Memory B cell (primary cell): ENCODE results near the gene TGFBR1.

ENCODE experiments used
- ATAC-seq: fragments of 150-1000 bp; cut with Tn5 transposase; 2 replicates; pipeline ENCODE4 v1.10.0; 2021; ENCODE audit warnings: low read depth, mild to moderate bottlenecking, moderate library complexity
- DNase-seq, 2 donors: peaks; one replicate each; pipeline ENCODE4 v3.0.0; 2022; ENCODE audit warnings: low spot score in 2 of 2
- H3K27ac Mint-ChIP-seq: one replicate; pipeline ENCODE4 v1.8.0; 2022; ENCODE audit warnings: mild to moderate bottlenecking, moderate library complexity, mixed read lengths
- H3K27me3 Mint-ChIP-seq: one replicate; pipeline ENCODE4 v1.8.0; 2022; ENCODE audit warnings: mixed read lengths
- H3K36me3 Mint-ChIP-seq: one replicate; pipeline ENCODE4 v1.8.0; 2022; ENCODE audit warnings: mild to moderate bottlenecking, mixed read lengths
- H3K4me1 Mint-ChIP-seq: one replicate; pipeline ENCODE4 v1.8.0; 2022; ENCODE audit warnings: mixed read lengths
- H3K4me3 Mint-ChIP-seq: one replicate; pipeline ENCODE4 v1.8.0; 2022; ENCODE audit warnings: mild to moderate bottlenecking, moderate library complexity, mixed read lengths
- H3K9me3 Mint-ChIP-seq: one replicate; pipeline ENCODE4 v1.8.0; 2022; ENCODE audit warnings: mixed read lengths

TGFBR1 gene

DNA sequence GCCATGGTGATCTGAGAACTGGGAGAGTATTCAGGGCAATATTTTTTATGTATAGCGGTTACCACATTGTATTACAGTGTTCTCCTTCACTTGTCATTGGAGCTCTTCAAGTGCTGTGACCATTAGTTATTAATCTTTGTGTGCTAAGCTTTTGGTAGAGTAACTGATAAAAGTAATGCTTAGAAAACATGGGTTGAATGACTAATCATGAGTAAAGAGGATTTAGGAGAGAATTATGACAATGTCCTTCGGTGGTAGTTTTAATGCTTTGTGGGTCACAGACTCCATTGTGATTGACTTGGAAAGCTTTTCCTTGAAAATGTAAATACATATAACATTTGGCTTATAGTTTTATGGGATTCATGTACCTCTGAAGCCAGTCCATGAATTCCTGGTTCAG is 21.4 kb downstream of the TGFBR1 start:
- DNase-seq (no peak), ATAC-seq (no peak)
- Mint-ChIP-seq H3K4me3 (no peak overlapping the region), H3K9me3 (no peaks in the 10 kb centered on the region), H3K36me3 (peaks cover 6% of the 10 kb centered on the region), H3K27me3 (no peaks in the 10 kb centered on the region), H3K4me1 (peaks cover 40% of the 10 kb centered on the region), H3K27ac (no peak overlapping the region)

DNA sequence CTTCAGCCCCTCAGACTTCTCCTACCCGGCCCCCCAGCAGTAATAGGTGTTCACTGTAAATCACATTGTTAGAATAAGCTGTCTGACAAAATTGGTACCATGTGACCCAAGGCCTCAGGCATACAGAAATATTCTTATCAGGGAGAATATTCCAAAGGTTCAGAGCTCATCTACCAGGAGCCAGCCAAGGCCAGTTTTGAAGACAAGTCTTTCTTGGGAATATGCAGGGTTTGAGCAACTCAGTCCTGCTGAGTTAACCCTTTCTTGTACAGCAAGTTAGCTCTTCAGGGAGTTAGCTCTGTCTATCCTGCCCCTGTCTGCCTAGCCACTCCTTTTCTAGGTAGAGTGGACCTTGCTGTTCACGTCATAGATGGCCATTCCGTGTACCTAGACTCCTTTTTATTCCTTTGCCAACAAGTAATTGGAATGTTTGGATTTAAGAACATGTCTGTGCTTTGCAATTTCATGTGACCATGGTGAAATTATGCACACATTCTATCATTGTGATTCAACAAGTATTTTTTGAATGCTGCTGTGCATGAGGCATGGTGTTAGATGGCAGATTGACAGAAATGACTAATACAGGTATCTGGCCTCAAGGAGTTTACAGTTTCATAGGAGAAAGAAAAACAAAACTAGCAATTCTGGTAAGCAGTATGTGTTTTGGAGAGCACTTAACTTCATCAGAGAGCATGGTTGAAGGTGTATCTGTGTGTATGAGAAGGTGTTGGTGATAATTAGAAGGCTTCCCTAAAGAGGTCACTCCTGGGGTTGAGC is 22.6 kb downstream of the TGFBR1 start:
- H3K36me3 Mint-ChIP-seq = peaks cover 7% of the 10 kb centered on the region
- H3K9me3 Mint-ChIP-seq = no peaks in the 10 kb centered on the region

DNA sequence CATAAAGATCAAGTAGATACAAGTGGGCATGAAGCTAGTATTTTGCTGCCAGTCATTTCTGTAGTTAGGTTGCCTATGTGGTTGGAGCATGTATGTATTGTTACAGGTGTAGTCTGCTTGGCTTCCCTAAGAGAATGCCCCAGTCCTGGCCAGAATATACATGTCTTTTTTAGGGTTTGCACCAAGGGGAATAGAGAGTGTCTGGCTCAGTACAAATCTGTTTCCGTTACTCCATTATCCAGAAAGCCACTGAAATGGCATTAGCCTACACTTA is 23.2 kb downstream of the TGFBR1 start:
- H3K4me3 Mint-ChIP-seq = no peak overlapping the region

More for the DNA sequence above, 22.6 kb downstream of the TGFBR1 start:
- no peak for DNase-seq
- no peaks in the 10 kb centered on the region for H3K27me3 Mint-ChIP-seq
- H3K4me1 Mint-ChIP-seq = peaks cover 36% of the 10 kb centered on the region
- H3K4me3 Mint-ChIP-seq = no peak overlapping the region
- H3K27ac Mint-ChIP-seq = no peak overlapping the region
- no peak for ATAC-seq

DNA sequence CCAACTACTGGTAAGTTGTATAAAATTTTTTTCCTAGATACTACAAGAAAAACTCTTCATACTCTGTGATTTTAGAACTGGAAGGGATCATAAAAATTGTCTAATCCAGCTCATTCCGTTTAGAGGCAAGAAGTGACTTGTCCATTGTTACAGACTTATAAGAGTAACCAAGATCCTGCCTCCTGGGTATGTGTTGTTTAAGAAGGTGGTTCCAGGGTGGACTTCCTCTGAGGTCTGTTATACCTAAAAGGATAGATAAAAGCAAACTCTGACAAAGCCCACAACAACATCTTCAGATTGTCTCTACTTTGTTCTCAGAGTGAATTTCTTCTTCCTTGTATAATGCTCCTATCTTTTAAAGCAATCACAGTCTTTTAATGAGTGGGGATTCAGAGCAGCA is 24.2 kb downstream of the TGFBR1 start:
- ATAC-seq (no peak), DNase-seq (no peak)
- Mint-ChIP-seq H3K9me3 (no peaks in the 10 kb centered on the region), H3K27me3 (no peaks in the 10 kb centered on the region), H3K36me3 (peaks cover 5% of the 10 kb centered on the region), H3K4me1 (peaks cover 32% of the 10 kb centered on the region), H3K27ac (no peak overlapping the region), H3K4me3 (no peak overlapping the region)

More for the DNA sequence above, 23.2 kb downstream of the TGFBR1 start:
- no peak for ATAC-seq
- H3K4me1 Mint-ChIP-seq = peaks cover 36% of the 10 kb centered on the region
- no peaks in the 10 kb centered on the region for H3K9me3 Mint-ChIP-seq
- no peak overlapping the region for H3K27ac Mint-ChIP-seq
- DNase-seq = no peak
- no peaks in the 10 kb centered on the region for H3K27me3 Mint-ChIP-seq
- peaks cover 7% of the 10 kb centered on the region for H3K36me3 Mint-ChIP-seq

DNA sequence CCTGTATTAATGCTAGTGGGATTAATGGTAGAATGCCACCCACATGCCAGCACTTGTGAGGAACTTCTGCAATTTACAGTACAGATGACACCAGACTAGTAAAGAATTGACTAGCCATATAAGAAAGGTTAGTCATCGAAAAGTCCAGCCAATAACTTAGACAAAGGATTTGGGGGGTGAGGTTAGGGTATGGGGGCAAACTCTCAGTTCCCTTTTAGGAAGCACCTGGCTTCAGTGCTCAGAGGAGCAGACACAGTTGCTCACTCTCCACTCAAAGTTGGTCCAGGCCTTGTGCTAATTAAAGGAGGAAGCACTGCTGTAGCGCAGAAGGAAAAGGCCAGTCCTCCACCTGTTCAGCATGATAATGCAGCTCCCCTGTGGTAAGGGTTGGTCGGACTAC is 25.2 kb downstream of the TGFBR1 start:
- H3K27me3 Mint-ChIP-seq = no peaks in the 10 kb centered on the region
- no peaks in the 10 kb centered on the region for H3K9me3 Mint-ChIP-seq
- H3K27ac Mint-ChIP-seq = peak overlapping the region; percentile 42
- H3K4me3 Mint-ChIP-seq = no peak overlapping the region
- ATAC-seq (peak; percentile 96), DNase-seq (peak; percentile 40 to 60)
- H3K36me3 Mint-ChIP-seq = peaks cover 5% of the 10 kb centered on the region
- H3K4me1 Mint-ChIP-seq = peaks cover 33% of the 10 kb centered on the region

DNA sequence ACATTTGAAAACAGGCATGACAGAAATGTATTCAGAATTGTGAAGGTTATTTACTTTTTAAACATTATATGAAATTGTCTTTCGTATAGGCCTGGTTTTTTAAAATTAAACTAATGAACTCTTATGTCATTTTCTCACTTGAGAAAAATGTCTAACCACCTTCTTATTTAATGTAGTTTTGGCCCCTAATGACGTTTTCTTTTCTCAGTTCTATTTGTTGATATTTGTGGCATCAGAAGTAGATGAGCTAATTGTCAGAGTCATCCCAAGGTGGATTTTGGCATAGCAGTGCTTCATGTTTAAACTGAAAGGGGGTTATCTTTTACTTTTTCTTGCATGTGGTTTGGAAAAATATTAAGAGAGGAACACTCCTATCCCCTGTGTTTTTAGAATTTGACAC is 28.2 kb downstream of the TGFBR1 start:
- Mint-ChIP-seq H3K36me3 (peaks cover 8% of the 10 kb centered on the region), H3K27me3 (no peaks in the 10 kb centered on the region), H3K9me3 (no peaks in the 10 kb centered on the region), H3K4me1 (peaks cover 36% of the 10 kb centered on the region), H3K4me3 (no peak overlapping the region), H3K27ac (no peak overlapping the region)
- ATAC-seq (no peak), DNase-seq (no peak)

DNA sequence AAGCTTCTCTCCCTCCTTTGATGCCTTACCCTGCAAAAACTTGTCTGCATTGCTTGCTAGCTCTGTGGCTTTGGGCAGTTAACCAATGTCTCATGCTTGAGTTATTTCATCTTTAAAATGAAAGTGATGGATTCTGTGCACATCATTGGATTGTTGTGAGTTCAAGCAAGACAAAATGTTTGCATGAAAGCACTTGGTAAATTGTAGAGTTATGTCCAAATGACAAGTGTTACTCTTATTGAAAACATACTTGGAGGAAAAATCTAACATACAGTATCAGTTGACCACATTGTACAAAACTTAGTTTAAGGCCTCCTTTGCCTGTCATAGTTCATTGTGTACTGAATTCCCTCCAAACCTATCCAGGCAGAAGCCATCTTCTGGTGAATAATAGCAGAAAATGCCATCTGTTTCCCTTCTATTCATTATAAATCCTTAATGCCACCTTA is 30.0 kb downstream of the TGFBR1 start:
- no peak for ATAC-seq
- H3K36me3 Mint-ChIP-seq = peaks cover 10% of the 10 kb centered on the region

DNA sequence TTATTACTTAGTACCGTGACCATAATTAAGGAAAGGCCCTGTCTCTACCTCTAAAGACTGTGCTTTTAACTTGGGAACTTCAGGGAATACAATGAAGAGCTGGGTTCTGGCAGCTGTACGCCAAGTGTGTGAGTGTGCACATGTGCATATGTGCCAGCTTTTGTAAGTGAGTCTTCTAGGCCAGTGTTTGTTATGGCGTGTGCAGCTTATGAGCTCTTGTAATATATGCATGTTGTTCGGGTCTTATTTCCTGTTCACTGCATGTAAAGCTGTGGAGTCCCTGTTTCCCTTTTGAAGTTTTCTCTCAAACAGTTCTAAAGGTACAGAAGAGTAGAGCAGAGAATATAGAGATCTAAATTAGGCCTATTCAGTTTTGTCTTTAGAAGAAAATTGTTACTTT is 30.5 kb downstream of the TGFBR1 start:
- ATAC-seq (peak; percentile 37), DNase-seq (no peak)
- Mint-ChIP-seq H3K9me3 (no peaks in the 10 kb centered on the region), H3K4me3 (no peak overlapping the region), H3K27me3 (no peaks in the 10 kb centered on the region), H3K27ac (peak overlapping the region; percentile 78), H3K4me1 (peaks cover 28% of the 10 kb centered on the region), H3K36me3 (peaks cover 12% of the 10 kb centered on the region)

More for the DNA sequence above, 30.0 kb downstream of the TGFBR1 start:
- peak overlapping the region; percentile 78 for H3K27ac Mint-ChIP-seq
- peaks cover 30% of the 10 kb centered on the region for H3K4me1 Mint-ChIP-seq
- H3K4me3 Mint-ChIP-seq = peak overlapping the region; percentile 5
- no peaks in the 10 kb centered on the region for H3K27me3 Mint-ChIP-seq
- H3K9me3 Mint-ChIP-seq = no peaks in the 10 kb centered on the region
- no peak for DNase-seq

DNA sequence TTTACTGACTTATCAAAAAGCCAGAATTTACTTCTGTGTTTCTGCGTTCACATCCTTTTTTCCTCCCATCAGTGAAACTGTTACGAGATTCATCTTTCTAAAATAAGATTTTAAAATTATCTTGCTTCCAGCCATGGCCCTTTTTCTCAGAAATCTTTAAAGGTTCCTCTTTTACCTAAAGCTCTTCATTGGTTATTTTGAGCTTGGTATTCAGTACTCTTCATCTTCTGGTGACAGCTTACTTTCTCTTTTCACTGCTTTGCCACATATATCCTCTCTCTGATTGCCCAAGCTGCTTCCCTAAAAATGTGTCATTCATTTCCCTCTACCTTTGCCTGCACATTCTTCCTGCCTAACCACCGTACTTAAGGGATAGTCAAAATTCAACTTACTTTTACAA is 32.3 kb downstream of the TGFBR1 start:
- ATAC-seq (peak; percentile 58), DNase-seq (no peak)
- peak overlapping the region; percentile 42 for H3K27ac Mint-ChIP-seq
- H3K4me1 Mint-ChIP-seq = peaks cover 29% of the 10 kb centered on the region
- H3K9me3 Mint-ChIP-seq = no peaks in the 10 kb centered on the region
- H3K36me3 Mint-ChIP-seq = peaks cover 16% of the 10 kb centered on the region
- H3K4me3 Mint-ChIP-seq = no peak overlapping the region
- no peaks in the 10 kb centered on the region for H3K27me3 Mint-ChIP-seq

DNA sequence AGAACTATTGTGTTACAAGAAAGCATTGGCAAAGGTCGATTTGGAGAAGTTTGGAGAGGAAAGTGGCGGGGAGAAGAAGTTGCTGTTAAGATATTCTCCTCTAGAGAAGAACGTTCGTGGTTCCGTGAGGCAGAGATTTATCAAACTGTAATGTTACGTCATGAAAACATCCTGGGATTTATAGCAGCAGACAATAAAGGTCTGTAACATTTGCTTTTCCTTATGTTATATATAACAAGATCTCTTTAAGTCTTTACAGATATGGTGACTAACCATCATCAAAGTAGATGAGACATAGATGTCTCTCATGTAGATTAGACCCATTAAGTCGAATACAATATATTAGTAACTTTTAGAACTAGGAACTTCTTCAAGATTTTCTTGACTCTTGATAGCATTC is 33.0 kb downstream of the TGFBR1 start:
- no peak for ATAC-seq
- Mint-ChIP-seq H3K9me3 (no peaks in the 10 kb centered on the region), H3K27ac (peak overlapping the region; percentile 42), H3K36me3 (peaks cover 16% of the 10 kb centered on the region), H3K4me3 (no peak overlapping the region), H3K4me1 (peaks cover 29% of the 10 kb centered on the region), H3K27me3 (no peaks in the 10 kb centered on the region)
- no peak for DNase-seq

DNA sequence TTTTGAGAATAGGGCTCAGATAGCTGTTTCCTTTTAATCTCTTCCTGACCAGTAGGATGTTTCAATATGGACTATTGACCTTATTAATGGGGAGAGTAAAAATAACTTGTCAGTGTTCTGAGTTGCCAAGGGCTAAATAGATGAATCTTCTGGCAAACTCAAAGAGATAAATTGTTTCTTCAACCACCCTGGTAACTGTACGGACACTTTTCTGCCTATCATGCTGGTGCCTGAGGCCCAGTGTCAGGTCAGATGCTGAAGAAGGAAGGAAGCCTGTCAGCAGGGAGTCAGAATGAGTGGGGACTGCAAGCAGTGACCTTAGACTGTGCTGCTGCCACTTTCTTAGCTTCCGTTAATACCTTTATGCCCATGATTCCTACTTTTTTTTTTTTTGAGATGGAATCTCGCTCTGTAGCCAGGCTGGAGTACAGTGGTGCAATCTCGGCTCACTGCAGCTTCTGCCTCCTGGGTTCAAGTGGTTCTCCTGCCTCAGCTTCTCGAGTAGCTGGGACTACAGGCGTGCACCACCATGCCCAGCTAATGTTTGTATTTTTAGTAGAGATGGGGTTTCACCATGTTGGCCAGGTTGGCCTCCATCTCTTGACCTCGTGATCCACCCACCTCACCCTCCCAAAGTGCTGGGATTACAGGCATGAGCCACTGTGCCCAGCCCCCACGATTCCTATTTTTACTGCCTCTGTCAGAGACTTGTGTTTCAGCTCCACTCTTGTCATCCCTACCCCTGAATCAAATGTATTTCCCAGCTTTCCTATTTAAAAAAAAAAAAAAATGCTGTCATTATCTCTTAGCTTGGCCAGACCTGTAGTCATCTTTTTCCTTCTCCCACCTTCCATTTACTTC is 33.7 kb downstream of the TGFBR1 start:
- H3K9me3 Mint-ChIP-seq = no peaks in the 10 kb centered on the region
- ATAC-seq = no peak
- peaks cover 16% of the 10 kb centered on the region for H3K36me3 Mint-ChIP-seq
- no peak overlapping the region for H3K4me3 Mint-ChIP-seq
- H3K4me1 Mint-ChIP-seq = peaks cover 29% of the 10 kb centered on the region
- no peak for DNase-seq
- H3K27me3 Mint-ChIP-seq = no peaks in the 10 kb centered on the region
- H3K27ac Mint-ChIP-seq = no peak overlapping the region

DNA sequence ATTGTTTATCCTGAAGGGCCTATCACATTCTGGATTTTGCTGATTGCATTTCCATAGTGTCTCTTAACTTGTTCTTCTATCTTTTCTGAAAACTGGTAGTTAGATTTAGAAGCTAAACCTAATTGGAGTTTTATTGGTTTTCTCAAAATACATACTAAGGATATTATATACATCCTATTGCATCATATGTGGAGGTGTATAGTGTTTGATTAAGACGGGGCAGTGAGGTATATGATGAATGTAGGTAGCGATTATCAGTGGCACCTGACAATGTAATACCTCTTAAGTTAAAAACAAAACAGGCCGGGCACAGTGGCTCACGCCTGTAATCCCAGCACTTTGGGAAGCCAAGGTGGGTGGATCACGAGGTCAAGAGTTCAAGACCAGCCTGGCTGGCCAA is 35.0 kb downstream of the TGFBR1 start:
- no peak for ATAC-seq
- Mint-ChIP-seq H3K36me3 (peaks cover 16% of the 10 kb centered on the region), H3K27ac (peak overlapping the region; percentile 75), H3K27me3 (no peaks in the 10 kb centered on the region), H3K4me1 (peaks cover 25% of the 10 kb centered on the region), H3K4me3 (no peak overlapping the region), H3K9me3 (no peaks in the 10 kb centered on the region)
- no peak for DNase-seq

DNA sequence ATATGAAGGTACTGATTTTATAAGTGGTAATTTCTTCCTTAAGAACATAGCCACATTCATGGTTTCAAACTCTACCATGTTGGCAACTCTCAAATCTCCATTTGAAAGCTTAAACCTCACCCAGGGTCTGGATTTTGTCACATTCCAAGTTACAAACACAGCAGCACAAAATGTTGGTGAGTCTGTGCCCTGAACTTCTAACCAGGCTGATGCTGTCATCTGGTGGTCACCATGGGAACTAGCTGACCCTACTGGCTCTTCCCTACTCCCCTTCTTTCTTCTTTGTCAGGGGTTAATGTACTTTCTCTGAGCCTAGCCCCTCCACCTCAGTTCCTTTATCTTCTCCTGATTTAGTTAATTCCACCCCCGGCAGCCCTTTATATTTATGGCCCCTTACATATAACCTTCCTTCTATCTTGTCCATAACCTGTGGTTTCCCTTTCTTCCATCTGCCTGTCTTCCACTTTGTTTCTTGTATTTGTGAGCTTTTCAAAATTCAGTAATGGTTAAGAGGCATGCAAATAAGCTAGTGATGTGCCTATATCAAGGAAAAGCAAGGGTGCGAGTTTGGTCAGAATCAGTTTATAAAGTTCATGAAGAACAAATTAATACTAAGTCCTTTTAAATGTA is 35.9 kb downstream of the TGFBR1 start:
- Mint-ChIP-seq H3K9me3 (no peaks in the 10 kb centered on the region), H3K4me3 (no peak overlapping the region), H3K27ac (peak overlapping the region; percentile 39), H3K4me1 (peaks cover 17% of the 10 kb centered on the region), H3K36me3 (peaks cover 23% of the 10 kb centered on the region), H3K27me3 (no peaks in the 10 kb centered on the region)
- ATAC-seq = peak; percentile 76
- DNase-seq = peak; percentile 50 to 55

DNA sequence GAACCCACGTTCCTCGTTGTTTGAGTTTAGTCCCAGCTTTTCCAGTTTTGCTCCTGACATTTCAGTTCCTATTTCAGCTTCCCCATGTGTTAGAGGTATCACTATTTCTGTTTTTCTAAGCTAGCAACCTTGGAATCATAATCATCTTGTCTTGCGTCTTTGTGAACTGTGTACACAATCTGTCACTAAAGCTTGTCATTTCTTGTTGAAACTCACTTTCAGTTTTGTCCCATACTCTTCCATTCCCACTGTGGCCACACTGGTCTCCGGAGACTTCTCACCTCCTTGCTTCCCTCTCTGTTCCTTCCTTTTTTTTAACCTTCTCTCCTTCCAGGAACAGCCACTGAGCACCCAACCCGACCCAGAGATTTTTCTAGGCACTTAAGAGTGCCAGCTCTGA is 36.9 kb downstream of the TGFBR1 start:
- Mint-ChIP-seq H3K27ac (no peak overlapping the region), H3K4me1 (peaks cover 11% of the 10 kb centered on the region), H3K4me3 (no peak overlapping the region), H3K27me3 (no peaks in the 10 kb centered on the region), H3K36me3 (peaks cover 30% of the 10 kb centered on the region), H3K9me3 (no peaks in the 10 kb centered on the region)
- no peak for DNase-seq
- ATAC-seq = no peak
